Measurements from ENCODE around the gene CD6.

Gene CD6

DNA sequence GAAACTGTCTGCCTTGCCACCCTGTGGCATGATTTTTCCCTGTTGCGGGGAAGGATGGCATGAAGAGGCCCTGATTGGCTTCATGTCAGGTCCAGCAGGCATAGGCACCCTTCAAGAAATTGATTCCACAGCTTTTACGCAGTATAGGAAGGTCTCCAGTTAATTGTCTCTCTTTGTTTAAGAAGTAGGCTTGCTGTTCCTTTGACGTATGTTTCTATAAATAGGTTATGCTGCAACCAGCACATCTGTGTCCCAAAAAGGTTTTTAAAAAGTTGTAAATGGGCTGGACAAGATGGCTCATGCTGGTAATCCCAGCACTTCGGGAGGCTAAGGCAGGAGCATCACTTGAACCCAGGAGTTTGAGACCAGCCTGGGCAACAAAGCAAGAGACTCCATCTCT is 62.6 kb downstream of the CD6 start:
- Histone ChIP-seq H2BK5ac (ENCODE audit: low read length) (no peak overlapping the region), H3K79me1 (ENCODE audit: low read depth, low read length) (no peaks in the 10 kb centered on the region), H3K4ac (ENCODE audit: low read length) (no peak overlapping the region), H3K23ac (ENCODE audit: low read depth, low read length, poor library complexity) (no peak overlapping the region), H3K27me3 (ENCODE audit: control insufficient read depth in 3 of 3, insufficient read depth in 3 of 3, low read depth in 1 of 3, low read length in 3 of 3) (peaks cover 0 to 11% (median 0%) of the 10 kb centered on the region in 3 experiments), H3K9ac (ENCODE audit: low read depth, low read length, poor library complexity) (no peak overlapping the region), H2AK5ac (ENCODE audit: low read depth, low read length) (no peak overlapping the region), H3K4me2 (ENCODE audit: insufficient read depth, low read length, poor library complexity, severe bottlenecking) (no peak overlapping the region), H2AFZ (ENCODE audit: low read length) (no peak overlapping the region), H3K36me3 (replicated peaks in 1 of 2; ENCODE audit: control insufficient read depth in 2 of 2, insufficient read depth in 2 of 2, low read length in 2 of 2) (no peaks in the 10 kb centered on the region), H2BK120ac (ENCODE audit: low read depth, low read length) (no peak overlapping the region), H4K8ac (ENCODE audit: low read depth, low read length) (no peak overlapping the region), H3K4me3 (ENCODE audit: low read length in 2 of 2) (no peak overlapping the region), H3K27ac (replicated peaks; ENCODE audit: low read length) (no peak overlapping the region), H4K91ac (ENCODE audit: low read depth, low read length, poor library complexity) (no peak overlapping the region), H3K4me1 (ENCODE audit: control insufficient read depth in 2 of 2, insufficient read depth in 1 of 2, low read depth in 1 of 2, low read length in 2 of 2) (peaks cover 2 to 16% of the 10 kb centered on the region in 2 donors), H3K14ac (ENCODE audit: low read length) (no peak overlapping the region), H3K18ac (ENCODE audit: low read length) (no peak overlapping the region), H2BK12ac (ENCODE audit: low read length) (no peak overlapping the region), H2BK15ac (ENCODE audit: low read length) (no peak overlapping the region), H3K9me3 (replicated peaks in 1 of 2; ENCODE audit: control insufficient read depth in 2 of 2, insufficient read depth in 1 of 2, low read depth in 1 of 2, low read length in 2 of 2) (no peaks in the 10 kb centered on the region)
- WGBS, 2 donors (ENCODE audit: extremely low coverage in 2 of 2, insufficient read length in 2 of 2, insufficient replicate concordance in 1 of 2), result no CpG with 5 or more reads among the region's 4 CpGs
- no peak for DNase-seq (ENCODE audit: low spot score)

DNA sequence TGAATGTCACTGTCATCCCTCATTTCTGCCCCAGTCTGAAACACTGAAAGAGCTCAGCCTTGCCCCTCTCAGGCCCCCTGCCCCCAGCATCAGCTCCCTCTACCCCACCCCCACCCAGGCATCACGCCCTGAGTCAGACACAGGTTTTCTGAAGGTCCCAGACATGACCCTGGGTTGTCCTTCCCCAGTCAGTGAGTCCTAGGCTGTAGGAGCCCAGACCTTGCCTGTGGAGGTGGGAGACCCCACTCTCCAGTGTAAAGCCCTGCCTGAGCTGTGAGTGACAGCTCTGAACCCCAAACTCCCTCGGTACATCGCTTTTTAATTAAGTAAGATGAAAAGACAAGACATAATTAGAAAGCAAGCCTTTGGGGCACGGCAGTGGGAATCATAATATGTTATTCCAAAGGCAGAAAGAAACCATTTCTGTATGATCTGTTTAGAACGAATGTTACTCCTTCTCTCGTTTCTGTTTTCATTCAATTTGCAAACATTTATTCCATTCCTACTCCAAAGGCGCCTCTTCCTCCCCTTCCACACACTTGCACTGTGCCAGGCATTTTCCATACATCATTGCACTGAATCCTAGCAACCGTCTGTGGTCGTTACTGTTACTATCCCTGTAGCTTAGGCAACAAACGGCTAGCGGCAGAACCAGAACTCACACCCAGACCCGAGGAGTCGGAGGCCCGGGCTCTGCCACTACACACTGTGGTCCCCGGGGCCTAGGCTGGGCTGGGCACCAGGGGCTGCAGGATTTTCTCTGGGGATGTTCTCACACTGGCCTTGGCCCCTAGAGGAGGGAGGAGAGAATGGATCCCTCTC is 63.4 kb downstream of the CD6 start:
- peaks cover 2 to 16% of the 10 kb centered on the region in 2 donors for H3K4me1 ChIP-seq (ENCODE audit: control insufficient read depth in 2 of 2, insufficient read depth in 1 of 2, low read depth in 1 of 2, low read length in 2 of 2)

DNA sequence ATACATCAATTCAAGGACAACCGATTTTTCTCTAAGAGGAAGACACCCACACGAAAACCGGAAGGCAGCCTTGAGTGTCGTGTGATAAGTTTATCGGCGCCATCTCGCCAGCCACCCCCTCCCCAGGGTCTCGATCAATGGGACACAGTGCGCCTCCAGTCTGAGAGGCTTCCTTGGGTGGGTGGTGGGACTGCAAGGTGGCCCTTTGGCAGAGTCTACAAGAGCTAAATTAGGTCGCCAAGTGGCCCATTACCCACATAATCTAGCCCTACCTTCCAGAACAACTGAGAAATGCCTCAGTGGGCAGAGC is 64.0 kb downstream of the CD6 start:
- Histone ChIP-seq H3K4me2 (ENCODE audit: insufficient read depth, low read length, poor library complexity, severe bottlenecking) (no peak overlapping the region), H3K79me1 (ENCODE audit: low read depth, low read length) (no peaks in the 10 kb centered on the region), H4K91ac (ENCODE audit: low read depth, low read length, poor library complexity) (no peak overlapping the region), H2BK5ac (ENCODE audit: low read length) (no peak overlapping the region), H3K14ac (ENCODE audit: low read length) (no peak overlapping the region), H3K27ac (replicated peaks; ENCODE audit: low read length) (no peak overlapping the region), H2BK15ac (ENCODE audit: low read length) (no peak overlapping the region), H2AFZ (ENCODE audit: low read length) (no peak overlapping the region), H3K36me3 (replicated peaks in 1 of 2; ENCODE audit: control insufficient read depth in 2 of 2, insufficient read depth in 2 of 2, low read length in 2 of 2) (no peaks in the 10 kb centered on the region), H2BK12ac (ENCODE audit: low read length) (no peak overlapping the region), H2BK120ac (ENCODE audit: low read depth, low read length) (peak overlapping the region; percentile 27), H4K8ac (ENCODE audit: low read depth, low read length) (no peak overlapping the region), H3K18ac (ENCODE audit: low read length) (no peak overlapping the region), H3K9me3 (replicated peaks in 1 of 2; ENCODE audit: control insufficient read depth in 2 of 2, insufficient read depth in 1 of 2, low read depth in 1 of 2, low read length in 2 of 2) (no peaks in the 10 kb centered on the region), H3K9ac (ENCODE audit: low read depth, low read length, poor library complexity) (no peak overlapping the region), H2AK5ac (ENCODE audit: low read depth, low read length) (peak overlapping the region; percentile 32), H3K23ac (ENCODE audit: low read depth, low read length, poor library complexity) (no peak overlapping the region), H3K4me3 (ENCODE audit: low read length in 2 of 2) (no peak overlapping the region), H3K27me3 (ENCODE audit: control insufficient read depth in 3 of 3, insufficient read depth in 3 of 3, low read depth in 1 of 3, low read length in 3 of 3) (peaks cover 0 to 3% (median 0%) of the 10 kb centered on the region in 3 experiments), H3K4ac (ENCODE audit: low read length) (no peak overlapping the region), H3K4me1 (ENCODE audit: control insufficient read depth in 2 of 2, insufficient read depth in 1 of 2, low read depth in 1 of 2, low read length in 2 of 2) (peaks cover 2 to 16% of the 10 kb centered on the region in 2 donors)
- WGBS, 2 donors (ENCODE audit: extremely low coverage in 2 of 2, insufficient read length in 2 of 2, insufficient replicate concordance in 1 of 2), result no CpG with 5 or more reads among the region's 10 CpGs
- DNase-seq (ENCODE audit: low spot score), result no peak

More for the DNA sequence above, 63.4 kb downstream of the CD6 start:
- H3K4ac ChIP-seq (ENCODE audit: low read length), result no peak overlapping the region
- no peaks in the 10 kb centered on the region for H3K9me3 ChIP-seq (replicated peaks in 1 of 2; ENCODE audit: control insufficient read depth in 2 of 2, insufficient read depth in 1 of 2, low read depth in 1 of 2, low read length in 2 of 2)
- H3K4me2 ChIP-seq (ENCODE audit: insufficient read depth, low read length, poor library complexity, severe bottlenecking), result no peak overlapping the region
- H3K4me3 ChIP-seq (ENCODE audit: low read length in 2 of 2), result no peak overlapping the region
- H3K23ac ChIP-seq (ENCODE audit: low read depth, low read length, poor library complexity), result no peak overlapping the region
- no peak overlapping the region for H2BK5ac ChIP-seq (ENCODE audit: low read length)
- H2AFZ ChIP-seq (ENCODE audit: low read length), result peak overlapping the region; percentile 4
- H3K36me3 ChIP-seq (replicated peaks in 1 of 2; ENCODE audit: control insufficient read depth in 2 of 2, insufficient read depth in 2 of 2, low read length in 2 of 2), result no peaks in the 10 kb centered on the region
- DNase-seq (ENCODE audit: low spot score), result no peak
- H3K79me1 ChIP-seq (ENCODE audit: low read depth, low read length), result no peaks in the 10 kb centered on the region
- H3K9ac ChIP-seq (ENCODE audit: low read depth, low read length, poor library complexity), result no peak overlapping the region
- peak overlapping the region; percentile 27 for H2BK120ac ChIP-seq (ENCODE audit: low read depth, low read length)
- no CpG with 5 or more reads among the region's 15 CpGs for WGBS, 2 donors (ENCODE audit: extremely low coverage in 2 of 2, insufficient read length in 2 of 2, insufficient replicate concordance in 1 of 2)
- H2BK15ac ChIP-seq (ENCODE audit: low read length), result no peak overlapping the region
- H3K14ac ChIP-seq (ENCODE audit: low read length), result no peak overlapping the region
- H4K91ac ChIP-seq (ENCODE audit: low read depth, low read length, poor library complexity), result no peak overlapping the region
- H2BK12ac ChIP-seq (ENCODE audit: low read length), result no peak overlapping the region
- H2AK5ac ChIP-seq (ENCODE audit: low read depth, low read length), result peak overlapping the region; percentile 32
- H3K27ac ChIP-seq (replicated peaks; ENCODE audit: low read length), result no peak overlapping the region
- H3K27me3 ChIP-seq (ENCODE audit: control insufficient read depth in 3 of 3, insufficient read depth in 3 of 3, low read depth in 1 of 3, low read length in 3 of 3), result peaks cover 0 to 8% (median 0%) of the 10 kb centered on the region in 3 experiments
- H3K18ac ChIP-seq (ENCODE audit: low read length), result no peak overlapping the region
- no peak overlapping the region for H4K8ac ChIP-seq (ENCODE audit: low read depth, low read length)

DNA sequence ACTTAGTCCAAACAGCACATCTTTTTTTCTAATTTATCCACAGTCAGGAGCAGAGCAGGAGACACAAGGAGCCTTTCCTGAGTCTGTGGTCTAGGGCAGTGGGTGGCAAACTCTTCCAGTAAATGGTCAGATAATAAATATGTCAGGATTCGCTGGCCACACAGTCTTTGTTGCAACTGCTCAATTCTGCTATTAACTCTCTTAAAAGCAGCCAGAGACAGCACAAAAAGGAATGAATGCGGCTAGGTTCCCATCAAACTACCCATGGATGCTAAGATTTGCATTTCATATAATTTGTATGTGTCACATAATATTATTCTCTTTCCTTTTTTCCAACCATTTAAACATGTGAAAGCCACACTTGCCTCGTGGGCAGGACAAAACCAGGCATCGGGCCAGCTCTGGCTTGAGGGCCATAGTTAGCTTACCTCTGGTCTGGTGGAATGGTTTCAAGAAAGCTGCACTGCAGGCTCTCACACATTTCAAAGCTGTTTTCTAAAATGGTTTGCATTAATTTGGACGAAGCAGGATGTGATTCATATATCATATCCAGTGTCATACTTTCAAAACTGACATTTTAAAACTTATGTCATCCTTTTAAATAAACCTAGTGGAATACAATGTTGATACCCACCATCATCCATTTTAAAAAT is 66.1 kb downstream of the CD6 start:
- H3K23ac ChIP-seq (ENCODE audit: low read depth, low read length, poor library complexity), result no peak overlapping the region
- peaks cover 9 to 21% of the 10 kb centered on the region in 2 donors for H3K4me1 ChIP-seq (ENCODE audit: control insufficient read depth in 2 of 2, insufficient read depth in 1 of 2, low read depth in 1 of 2, low read length in 2 of 2)
- no peak overlapping the region for H2BK12ac ChIP-seq (ENCODE audit: low read length)
- no peak overlapping the region for H3K4ac ChIP-seq (ENCODE audit: low read length)
- no peak overlapping the region for H4K91ac ChIP-seq (ENCODE audit: low read depth, low read length, poor library complexity)
- no CpG with 5 or more reads among the region's 5 CpGs for WGBS, 2 donors (ENCODE audit: extremely low coverage in 2 of 2, insufficient read length in 2 of 2, insufficient replicate concordance in 1 of 2)
- H2BK15ac ChIP-seq (ENCODE audit: low read length), result no peak overlapping the region
- H3K9me3 ChIP-seq (replicated peaks in 1 of 2; ENCODE audit: control insufficient read depth in 2 of 2, insufficient read depth in 1 of 2, low read depth in 1 of 2, low read length in 2 of 2), result no peaks in the 10 kb centered on the region
- no peak overlapping the region for H2BK120ac ChIP-seq (ENCODE audit: low read depth, low read length)
- no peak overlapping the region for H3K14ac ChIP-seq (ENCODE audit: low read length)
- H3K4me2 ChIP-seq (ENCODE audit: insufficient read depth, low read length, poor library complexity, severe bottlenecking), result no peak overlapping the region
- H2AK5ac ChIP-seq (ENCODE audit: low read depth, low read length), result no peak overlapping the region
- no peak overlapping the region for H3K4me3 ChIP-seq (ENCODE audit: low read length in 2 of 2)
- no peaks in the 10 kb centered on the region for H3K79me1 ChIP-seq (ENCODE audit: low read depth, low read length)
- H3K9ac ChIP-seq (ENCODE audit: low read depth, low read length, poor library complexity), result no peak overlapping the region
- DNase-seq (ENCODE audit: low spot score), result no peak
- H3K27ac ChIP-seq (replicated peaks; ENCODE audit: low read length), result no peak overlapping the region
- no peak overlapping the region for H2BK5ac ChIP-seq (ENCODE audit: low read length)
- H4K8ac ChIP-seq (ENCODE audit: low read depth, low read length), result no peak overlapping the region
- no peak overlapping the region for H2AFZ ChIP-seq (ENCODE audit: low read length)
- no peaks in the 10 kb centered on the region for H3K36me3 ChIP-seq (replicated peaks in 1 of 2; ENCODE audit: control insufficient read depth in 2 of 2, insufficient read depth in 2 of 2, low read length in 2 of 2)
- peaks cover 0 to 3% (median 0%) of the 10 kb centered on the region in 3 experiments for H3K27me3 ChIP-seq (ENCODE audit: control insufficient read depth in 3 of 3, insufficient read depth in 3 of 3, low read depth in 1 of 3, low read length in 3 of 3)
- no peak overlapping the region for H3K18ac ChIP-seq (ENCODE audit: low read length)

Data from neuronal stem cell (in vitro differentiated cells).